PC-9 (cell line): ENCODE data around the gene PPP2R2C. TPM values are rescaled to one million over a fixed set of nuclear protein-coding genes. Genes with fewer than 3 reads are reported as not detected.

ENCODE experiments used
- BruUV-seq: library from RNA; stranded (reverse); fragments of 400-500 nt; replicated peaks from 2 replicates; lab custom pipeline; 2021; lab: Mats Ljungman, UMichigan
- CTCF ChIA-PET: fragments of 300-600 bp; sonication (Branson Sonifier 250); formaldehyde crosslinking; loops from one replicate; lab custom pipeline; 2022; ENCODE audit warnings: antibody characterized with exemption; lab: Charles Lee
- POLR2A ChIA-PET: fragments of 300-600 bp; sonication (Branson Sonifier 250); formaldehyde crosslinking; loops from one replicate; lab custom pipeline; 2022; ENCODE audit warnings: antibody characterized with exemption; ENCODE audit not compliant: unreplicated experiment; lab: Charles Lee
- DNase-seq, 2 experiments: peaks; one replicate each; pipeline versions ENCODE4 v3.0.0 to v3.0.0-alpha.2; 2015 to 2022; ENCODE audit warnings: mixed read lengths in 1 of 2
- H2AFZ ChIP-seq: fragments of 200-600 bp; sonication (generic); 2 replicates; pipeline ENCODE4 v1.8.1; 2017; ENCODE audit warnings: antibody characterized with exemption
- H3F3A ChIP-seq: fragments of 200-600 bp; sonication (generic); 2 replicates; pipeline ENCODE4 v1.8.1; 2017; ENCODE audit warnings: antibody characterized with exemption, mild to moderate bottlenecking, low read depth; ENCODE audit not compliant: insufficient read depth
- H3K27ac ChIP-seq: fragments of 200-600 bp; sonication (generic); 2 replicates; pipeline ENCODE4 v1.6.1; 2016; ENCODE audit warnings: mixed run types
- H3K27me3 ChIP-seq: fragments of 200-600 bp; sonication (generic); 2 replicates; pipeline ENCODE4 v1.6.1; 2016; ENCODE audit warnings: low read depth, mixed run types; ENCODE audit not compliant: insufficient read depth
- H3K36me3 ChIP-seq: fragments of 200-600 bp; sonication (generic); 2 replicates; pipeline ENCODE4 v1.6.1; 2016; ENCODE audit warnings: low read depth, mixed run types
- H3K4me1 ChIP-seq: fragments of 200-600 bp; sonication (generic); replicated peaks from 2 replicates; pipeline ENCODE4 v1.6.1; 2016; ENCODE audit warnings: mixed run types; ENCODE audit not compliant: insufficient read depth
- H3K4me2 ChIP-seq: fragments of 200-600 bp; sonication (generic); 2 replicates; pipeline ENCODE4 v1.6.1; 2017; ENCODE audit warnings: mixed run types
- H3K4me3 ChIP-seq: fragments of 200-600 bp; sonication (generic); 2 replicates; pipeline ENCODE4 v1.6.1; 2016; ENCODE audit warnings: mixed run types
- H3K79me2 ChIP-seq: fragments of 200-600 bp; sonication (generic); 2 replicates; pipeline ENCODE4 v1.6.1; 2017; ENCODE audit warnings: low read depth, mixed run types
- H3K9me2 ChIP-seq: fragments of 200-600 bp; sonication (generic); 2 replicates; pipeline ENCODE4 v1.8.1; 2017; ENCODE audit warnings: mild to moderate bottlenecking; ENCODE audit not compliant: insufficient read depth
- H3K9me3 ChIP-seq: fragments of 200-600 bp; sonication (generic); 2 replicates; pipeline ENCODE4 v1.8.1; 2016; ENCODE audit warnings: low read depth; ENCODE audit not compliant: insufficient read depth
- H4K20me1 ChIP-seq: fragments of 200-600 bp; sonication (generic); 2 replicates; pipeline ENCODE4 v1.8.1; 2017; ENCODE audit not compliant: insufficient read depth
- CTCF ChIP-seq: fragments of 200-600 bp; sonication (generic); conservative IDR thresholded peaks from 2 replicates; pipeline ENCODE4 v1.6.1; 2017; ENCODE audit warnings: mixed run types, antibody characterized with exemption, mild to moderate bottlenecking, moderate library complexity
- EZH2 ChIP-seq: fragments of 200-600 bp; sonication (generic); IDR thresholded peaks from 2 replicates; pipeline ENCODE4 v1.8.0; 2017; ENCODE audit warnings: antibody characterized with exemption, low read depth
- intact Hi-C: fragments of 100-400 bp; cut with micrococcal nuclease; formaldehyde crosslinking; loops from one replicate; pipeline ENCODE4 v1.10.0; 2022; ENCODE audit not compliant: unreplicated experiment
- total RNA-seq: library from RNA; stranded (reverse); gene quantifications from 2 replicates; pipeline ENCODE4 v1.2.3, GENCODE V29; 2021

Gene PPP2R2C
- total RNA-seq, 1 experiment from 2014 or later = 40.9 TPM

DNA sequence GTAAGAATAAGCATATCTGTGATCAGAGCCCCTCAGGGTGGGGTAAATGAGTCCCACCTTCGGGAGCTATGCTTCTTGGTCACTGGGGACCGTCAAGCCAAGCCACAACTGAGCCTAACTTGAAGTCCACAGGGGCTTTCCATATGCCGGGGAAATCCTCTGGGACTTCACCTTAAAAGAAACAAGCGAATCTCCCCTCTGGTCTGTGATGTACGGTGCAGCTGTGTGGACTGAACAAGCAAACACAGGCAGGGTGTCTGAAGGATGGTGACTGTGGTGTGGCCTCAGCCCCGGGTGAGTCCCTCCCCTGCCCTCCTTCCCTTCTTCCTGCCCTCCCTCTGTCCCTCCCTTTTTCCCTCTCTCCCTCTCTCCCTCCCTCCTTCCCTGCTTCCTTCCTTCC, 29.7 kb upstream of the PPP2R2C start:
- CTCF ChIA-PET = no interaction called here
- TF ChIP-seq CTCF = no peak
- TF ChIP-seq EZH2 = no peak
- POLR2A ChIA-PET = no interaction called here
- no peaks in the 10 kb centered on the region for H3K9me2 ChIP-seq
- BruUV-seq = no TSS peak
- no peak overlapping the region for H2AFZ ChIP-seq
- H3K4me3 ChIP-seq = no peak overlapping the region
- H4K20me1 ChIP-seq = no peaks in the 10 kb centered on the region
- H3K27ac ChIP-seq = no peak overlapping the region
- no peaks in the 10 kb centered on the region for H3K4me1 ChIP-seq
- H3K27me3 ChIP-seq = no peaks in the 10 kb centered on the region
- no peak overlapping the region for H3K4me2 ChIP-seq
- no peak for DNase-seq
- H3K36me3 ChIP-seq = no peaks in the 10 kb centered on the region
- peaks cover 6% of the 10 kb centered on the region; the same call in 1 of the 2 replicates for H3K9me3 ChIP-seq
- no peaks in the 10 kb centered on the region for H3F3A ChIP-seq
- no peaks in the 10 kb centered on the region for H3K79me2 ChIP-seq
- intact Hi-C loops = no loop called here

DNA sequence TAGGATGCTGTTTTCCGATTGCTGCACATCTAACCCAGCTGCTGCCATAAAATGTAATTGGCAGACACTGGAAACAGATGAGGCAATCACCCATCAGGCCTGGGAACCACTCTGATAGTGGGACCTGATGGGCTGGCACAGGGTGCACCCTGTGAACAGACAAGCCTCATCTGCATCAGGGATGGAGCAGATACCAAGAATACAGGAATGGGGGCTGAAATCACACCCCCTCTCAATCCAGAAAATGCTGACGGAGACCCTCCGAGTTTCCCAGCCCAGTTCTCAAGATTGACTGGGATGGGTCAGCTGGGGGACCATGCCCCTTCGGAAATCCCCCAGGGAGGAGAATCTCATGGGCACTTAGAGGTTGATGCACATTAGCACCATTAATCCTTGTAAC, 28.8 kb upstream of the PPP2R2C start:
- H3K4me2 ChIP-seq = no peak overlapping the region
- intact Hi-C loops = no loop called here
- peaks cover 6% of the 10 kb centered on the region; the same call in 1 of the 2 replicates for H3K9me3 ChIP-seq
- H3K4me1 ChIP-seq = no peaks in the 10 kb centered on the region
- no peak for DNase-seq
- H3K4me3 ChIP-seq = no peak overlapping the region
- H2AFZ ChIP-seq = no peak overlapping the region
- no TSS peak for BruUV-seq
- H3K27ac ChIP-seq = no peak overlapping the region
- CTCF ChIA-PET = no interaction called here
- POLR2A ChIA-PET = no interaction called here
- H3K27me3 ChIP-seq = no peaks in the 10 kb centered on the region
- no peaks in the 10 kb centered on the region for H3F3A ChIP-seq
- no peaks in the 10 kb centered on the region for H3K79me2 ChIP-seq
- H3K36me3 ChIP-seq = no peaks in the 10 kb centered on the region
- no peaks in the 10 kb centered on the region for H3K9me2 ChIP-seq
- TF ChIP-seq EZH2 (no peak), CTCF (no peak)
- H4K20me1 ChIP-seq = no peaks in the 10 kb centered on the region

DNA sequence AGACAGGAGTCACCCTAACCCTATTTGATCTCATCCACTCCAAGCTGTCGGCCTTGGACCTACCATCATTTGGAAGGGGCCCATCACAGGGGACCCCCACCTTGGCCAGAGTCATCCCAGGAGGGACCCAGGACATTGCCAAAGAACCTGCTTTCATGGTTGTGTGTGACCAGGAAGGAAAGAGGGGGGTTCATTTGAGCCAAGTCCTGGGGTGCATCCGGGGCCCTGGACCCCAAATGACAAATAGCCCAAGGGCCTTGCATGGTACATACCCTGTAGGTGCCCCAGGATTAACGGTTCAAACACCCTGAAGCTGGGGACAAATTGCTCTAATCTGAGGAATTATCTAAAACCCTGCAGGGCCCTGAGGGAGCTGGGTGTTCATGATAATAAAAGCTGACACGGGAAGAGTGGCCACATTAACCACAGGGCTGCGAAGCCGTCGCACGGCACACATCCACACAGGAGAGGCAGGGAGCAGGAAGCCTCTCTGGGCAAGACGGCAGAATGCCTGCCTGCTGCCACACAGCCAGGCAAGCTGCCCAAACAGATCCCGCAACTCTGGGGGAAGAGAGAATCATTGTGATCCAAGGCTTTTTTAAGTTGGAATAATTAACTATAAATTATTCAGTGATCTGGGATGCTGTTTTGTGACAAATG, 28.2 kb upstream of the PPP2R2C start:
- H3K36me3 ChIP-seq = no peaks in the 10 kb centered on the region
- no TSS peak for BruUV-seq
- ChIA-PET POLR2A (no interaction called here), CTCF (no interaction called here)
- TF ChIP-seq EZH2 = no peak
- TF ChIP-seq CTCF = no peak
- H3K4me1 ChIP-seq = no peaks in the 10 kb centered on the region
- H3F3A ChIP-seq = no peaks in the 10 kb centered on the region
- no peaks in the 10 kb centered on the region for H3K27me3 ChIP-seq
- no peak for DNase-seq
- no peak overlapping the region for H3K27ac ChIP-seq
- no peaks in the 10 kb centered on the region for H4K20me1 ChIP-seq
- H3K9me2 ChIP-seq = no peaks in the 10 kb centered on the region
- no peak overlapping the region for H2AFZ ChIP-seq
- no peak overlapping the region for H3K4me3 ChIP-seq
- no peak overlapping the region for H3K4me2 ChIP-seq
- intact Hi-C loops = no loop called here
- H3K9me3 ChIP-seq = peaks cover 6% of the 10 kb centered on the region; the same call in 1 of the 2 replicates
- H3K79me2 ChIP-seq = no peaks in the 10 kb centered on the region
